HepG2 (cell line): Measurements from ENCODE around the gene BORCS5. TPM values are rescaled to one million over a fixed set of nuclear protein-coding genes. Genes with fewer than 3 reads are reported as not detected.

ENCODE experiments used
- CC2D1A ChIP-seq: sonication (generic); formaldehyde crosslinking; IDR thresholded peaks from 2 replicates; pipeline ENCODE4 v1.8.1; 2023; ENCODE audit warnings: mild to moderate bottlenecking, missing genetic modification reagents
- DNMT3B ChIP-seq: conservative IDR thresholded peaks from 2 replicates; pipeline ENCODE4 v1.6.1; 2016; ENCODE audit warnings: missing biosample characterization, control low read depth
- FOXA1 ChIP-seq, 2 experiments: fragments of 450-650 bp in 1 of 2; sonication (generic) in 1 of 2; formaldehyde crosslinking in 1 of 2; IDR thresholded peaks; 2 replicates each; pipeline versions ENCODE4 v1.4.0 to v1.6.1; 2016 to 2020; ENCODE audit warnings: missing genetic modification reagents in 1 of 2
- FOXO4 ChIP-seq: sonication (generic); formaldehyde crosslinking; conservative IDR thresholded peaks from 2 replicates; pipeline ENCODE4 v1.8.1; 2023; ENCODE audit warnings: missing genetic modification reagents
- HIC2 ChIP-seq: sonication (generic); formaldehyde crosslinking; IDR thresholded peaks from 2 replicates; pipeline ENCODE4 v1.9.0; 2022; ENCODE audit warnings: low read depth, missing genetic modification reagents
- KLF9 ChIP-seq: IDR thresholded peaks from 2 replicates; pipeline ENCODE4 v1.6.1; 2016; ENCODE audit warnings: low read depth
- MEF2D ChIP-seq: sonication (generic); formaldehyde crosslinking; IDR thresholded peaks from 2 replicates; pipeline ENCODE4 v1.5.1; 2020; ENCODE audit warnings: mild to moderate bottlenecking, missing genetic modification reagents
- PLRG1 ChIP-seq: fragments of 450-650 bp; conservative IDR thresholded peaks from 2 replicates; pipeline ENCODE4 v1.6.1; 2016
- TARDBP ChIP-seq: sonication (generic); formaldehyde crosslinking; IDR thresholded peaks from 2 replicates; pipeline ENCODE4 v1.8.0; 2022; ENCODE audit warnings: mild to moderate bottlenecking, missing genetic modification reagents
- TCF12 ChIP-seq, 2 experiments: fragments of 450-650 bp in 1 of 2; sonication (generic) in 1 of 2; formaldehyde crosslinking in 1 of 2; IDR thresholded peaks; 2 replicates each; pipeline versions ENCODE4 v1.6.1 to v1.8.0; 2017 to 2022; ENCODE audit warnings: antibody characterized with exemption in 1 of 2, mild to moderate bottlenecking in 1 of 2, missing genetic modification reagents in 1 of 2, moderate library complexity in 1 of 2
- ZBTB44 ChIP-seq: sonication (generic); formaldehyde crosslinking; IDR thresholded peaks from 2 replicates; pipeline ENCODE4 v1.4.0; 2020; ENCODE audit warnings: missing genetic modification reagents
- ZNF329 ChIP-seq: sonication (generic); formaldehyde crosslinking; IDR thresholded peaks from 2 replicates; pipeline ENCODE4 v1.9.0; 2021; ENCODE audit warnings: low read depth, mild to moderate bottlenecking, missing genetic modification reagents
- ZNF33B ChIP-seq: sonication (generic); formaldehyde crosslinking; IDR thresholded peaks from 2 replicates; pipeline ENCODE4 v1.5.1; 2020; ENCODE audit warnings: mild to moderate bottlenecking, missing genetic modification reagents
- ZNF75D ChIP-seq: sonication (generic); formaldehyde crosslinking; IDR thresholded peaks from 2 replicates; pipeline ENCODE4 v1.8.1; 2023; ENCODE audit warnings: missing genetic modification reagents, mild to moderate bottlenecking, borderline replicate concordance
- ZSCAN22 ChIP-seq: sonication (generic); formaldehyde crosslinking; IDR thresholded peaks from 2 replicates; pipeline ENCODE4 v1.4.0; 2020; ENCODE audit warnings: mild to moderate bottlenecking, missing genetic modification reagents
- polyA plus RNA-seq, 8 experiments: library from polyadenylated mRNA; depleted of rRNA in 3 of 8; stranded (reverse) in 7 of 8; unstranded in 1 of 8; fragments of >200 nt; fragmentation: Illumina TruSeq in 4 of 8; extraction: Trizol in 4 of 8; gene quantifications; 2 replicates each; pipeline versions ENCODE4 v1.2.1 to v1.2.3, GENCODE V29; 2011 to 2016; ENCODE audit warnings: low read depth in 4 of 8, missing spikeins in 1 of 8, mixed read lengths in 1 of 8; ENCODE audit not compliant: insufficient read depth in 1 of 8
- total RNA-seq, 5 experiments: library from RNA; depleted of rRNA; stranded (reverse); fragments of >200 nt; fragmentation: Illumina TruSeq; extraction: Trizol; gene quantifications; 2 replicates each; pipeline ENCODE4 v1.2.3, GENCODE V29; 2016; ENCODE audit warnings: low read depth in 1 of 5
- TF ChIP-seq, protein P1 (sequence below): sonication (generic); formaldehyde crosslinking; IDR thresholded peaks from 2 replicates; pipeline ENCODE4 v1.4.0; 2020; ENCODE audit warnings: mild to moderate bottlenecking, missing genetic modification reagents
- TF ChIP-seq, protein P2 (sequence below): fragments of 450-650 bp; IDR thresholded peaks from 2 replicates; pipeline ENCODE4 v1.6.1; 2016

Gene BORCS5
- total and polyA plus RNA-seq, 2 of the 13 experiments (the other 11 are each of a cell fraction or from before 2014, with no cell fraction given) = 3.9 to 4.7 TPM

- TF ChIP-seq ZNF33B (CRISPR knock-in tag) (no peak), TARDBP (CRISPR knock-in tag) (peak; percentile 73), ZSCAN22 (CRISPR knock-in tag) (no peak), TCF12 (IDR thresholded peaks at IDR 0.05) (no peak), TCF12 (CRISPR knock-in tag; IDR thresholded peaks at IDR 0.05) (0 out of 2 replicates have a peak, but pooled peaks have one; percentile 42), DNMT3B (0 out of 2 replicates have a peak, but pooled peaks have one; percentile 54), CC2D1A (CRISPR knock-in tag) (peak; percentile 63; the same call in 1 of the 2 replicates), PLRG1 (no peak), FOXA1 (IDR thresholded peaks at IDR 0.05) (no peak), FOXA1 (CRISPR knock-in tag; IDR thresholded peaks at IDR 0.05) (peak; percentile 25; the same call in 1 of the 2 replicates), MEF2D (CRISPR knock-in tag) (peak; percentile 19; the same call in 1 of the 2 replicates), KLF9 (no peak), FOXO4 (no peak), ZNF75D (CRISPR knock-in tag) (no peak), ZBTB44 (CRISPR knock-in tag) (no peak), ZNF329 (CRISPR knock-in tag) (no peak), HIC2 (no peak; the same call in 1 of the 2 replicates)
- TF ChIP-seq, protein P1, sequence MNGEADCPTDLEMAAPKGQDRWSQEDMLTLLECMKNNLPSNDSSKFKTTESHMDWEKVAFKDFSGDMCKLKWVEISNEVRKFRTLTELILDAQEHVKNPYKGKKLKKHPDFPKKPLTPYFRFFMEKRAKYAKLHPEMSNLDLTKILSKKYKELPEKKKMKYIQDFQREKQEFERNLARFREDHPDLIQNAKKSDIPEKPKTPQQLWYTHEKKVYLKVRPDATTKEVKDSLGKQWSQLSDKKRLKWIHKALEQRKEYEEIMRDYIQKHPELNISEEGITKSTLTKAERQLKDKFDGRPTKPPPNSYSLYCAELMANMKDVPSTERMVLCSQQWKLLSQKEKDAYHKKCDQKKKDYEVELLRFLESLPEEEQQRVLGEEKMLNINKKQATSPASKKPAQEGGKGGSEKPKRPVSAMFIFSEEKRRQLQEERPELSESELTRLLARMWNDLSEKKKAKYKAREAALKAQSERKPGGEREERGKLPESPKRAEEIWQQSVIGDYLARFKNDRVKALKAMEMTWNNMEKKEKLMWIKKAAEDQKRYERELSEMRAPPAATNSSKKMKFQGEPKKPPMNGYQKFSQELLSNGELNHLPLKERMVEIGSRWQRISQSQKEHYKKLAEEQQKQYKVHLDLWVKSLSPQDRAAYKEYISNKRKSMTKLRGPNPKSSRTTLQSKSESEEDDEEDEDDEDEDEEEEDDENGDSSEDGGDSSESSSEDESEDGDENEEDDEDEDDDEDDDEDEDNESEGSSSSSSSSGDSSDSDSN (CRISPR knock-in tag) = peak; percentile 97
- TF ChIP-seq, protein P2, sequence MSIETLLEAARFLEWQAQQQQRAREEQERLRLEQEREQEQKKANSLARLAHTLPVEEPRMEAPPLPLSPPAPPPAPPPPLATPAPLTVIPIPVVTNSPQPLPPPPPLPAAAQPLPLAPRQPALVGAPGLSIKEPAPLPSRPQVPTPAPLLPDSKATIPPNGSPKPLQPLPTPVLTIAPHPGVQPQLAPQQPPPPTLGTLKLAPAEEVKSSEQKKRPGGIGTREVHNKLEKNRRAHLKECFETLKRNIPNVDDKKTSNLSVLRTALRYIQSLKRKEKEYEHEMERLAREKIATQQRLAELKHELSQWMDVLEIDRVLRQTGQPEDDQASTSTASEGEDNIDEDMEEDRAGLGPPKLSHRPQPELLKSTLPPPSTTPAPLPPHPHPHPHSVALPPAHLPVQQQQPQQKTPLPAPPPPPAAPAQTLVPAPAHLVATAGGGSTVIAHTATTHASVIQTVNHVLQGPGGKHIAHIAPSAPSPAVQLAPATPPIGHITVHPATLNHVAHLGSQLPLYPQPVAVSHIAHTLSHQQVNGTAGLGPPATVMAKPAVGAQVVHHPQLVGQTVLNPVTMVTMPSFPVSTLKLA = 0 out of 2 replicates have a peak, but pooled peaks have one; percentile 20
These were observed at the start of gene BORCS5 (continued) for GRCh38 chr12:12356896-12357718.
